ENCODE results near the gene RASD2. TPM values are rescaled to one million over a fixed set of nuclear protein-coding genes. Genes with fewer than 3 reads are reported as not detected.

The RASD2 gene
- polyA plus RNA-seq, 4 donors: 1.5 to 3.0 (median 2.0) TPM

DNA sequence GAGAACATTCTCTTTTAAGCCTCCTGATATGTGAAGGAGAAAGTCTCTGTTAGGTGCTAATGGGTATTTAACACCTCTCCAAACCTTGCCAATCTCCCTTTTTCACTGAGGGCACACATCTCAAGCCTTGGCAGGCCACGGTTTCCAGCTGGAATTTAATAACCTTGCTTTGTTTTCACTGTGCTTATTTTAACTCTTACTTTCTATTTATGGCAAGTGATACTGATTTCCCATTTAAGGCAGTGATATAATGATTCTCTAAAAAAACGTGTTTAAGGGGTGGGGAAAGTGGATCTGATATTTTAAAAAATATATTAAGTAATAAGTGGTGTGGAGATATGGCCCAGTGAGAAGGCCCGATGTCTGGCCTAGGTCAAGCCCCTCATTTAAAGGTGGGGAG, 1.1 kb upstream of the RASD2 start:
- DNase-seq (ENCODE audit: low read depth in 4 of 4, low spot score in 3 of 4): no peak

DNA sequence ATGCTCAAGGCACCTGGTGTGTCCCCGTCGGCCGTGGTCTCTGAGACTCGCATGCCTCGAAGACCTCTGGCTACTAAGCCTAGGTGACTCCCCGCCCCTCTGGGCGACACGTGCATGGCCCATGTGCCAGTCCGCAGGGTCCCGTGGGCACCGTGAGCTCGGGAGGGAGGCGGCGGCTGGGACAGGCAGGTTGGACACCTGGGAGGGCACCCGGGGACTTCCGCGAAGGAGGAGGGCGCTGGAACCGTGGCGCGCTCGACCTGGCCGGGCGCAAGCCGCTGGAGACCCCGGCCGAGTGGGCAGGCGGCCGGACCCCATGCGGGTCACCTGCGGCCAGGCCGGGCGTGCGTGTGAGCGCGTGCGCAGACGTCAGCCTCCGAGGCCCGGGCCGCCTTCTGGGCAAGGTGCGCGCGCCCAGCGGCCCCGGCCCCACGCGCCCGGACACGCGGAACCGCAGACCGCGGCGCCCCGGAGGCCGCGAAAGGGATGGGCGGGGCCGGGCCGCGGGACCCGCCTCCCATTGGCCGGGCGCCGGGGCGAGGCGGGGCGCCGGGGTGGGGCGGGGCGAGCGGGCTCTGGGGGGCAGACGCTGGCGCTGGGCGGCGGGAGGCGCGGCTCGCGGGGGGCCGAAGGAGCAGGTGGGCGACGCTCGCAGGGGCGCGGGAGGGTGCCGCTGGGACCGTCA, 579 bp upstream of the RASD2 start:
- DNase-seq (ENCODE audit: low read depth in 4 of 4, low spot score in 3 of 4): no peak

DNA sequence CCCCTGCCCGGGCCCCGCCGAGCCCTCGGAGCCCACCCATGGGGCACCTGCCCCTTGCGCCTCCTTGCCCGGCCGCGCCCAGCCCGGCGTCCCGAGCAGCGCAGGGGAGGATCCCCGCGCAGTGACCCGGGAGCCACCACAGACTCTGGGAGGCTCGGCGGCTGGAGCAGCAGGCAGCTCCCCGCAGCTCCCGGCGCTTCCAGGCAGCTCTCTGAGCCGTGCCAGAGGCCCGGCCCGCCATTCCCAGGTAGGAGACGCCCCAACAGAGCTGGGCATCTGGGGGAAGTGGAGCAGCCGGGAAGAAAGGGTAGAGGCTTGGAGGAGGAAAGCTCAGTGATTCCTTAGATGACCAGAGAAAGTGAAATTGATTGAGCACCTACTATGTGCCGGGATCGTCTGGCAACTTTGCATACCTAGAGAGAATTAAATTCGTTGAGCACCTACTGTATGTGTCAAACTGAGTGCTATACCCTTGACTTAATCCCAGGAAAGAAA, 670 bp downstream of the RASD2 start:
- DNase-seq (ENCODE audit: low read depth in 4 of 4, low spot score in 3 of 4): no peak

DNA sequence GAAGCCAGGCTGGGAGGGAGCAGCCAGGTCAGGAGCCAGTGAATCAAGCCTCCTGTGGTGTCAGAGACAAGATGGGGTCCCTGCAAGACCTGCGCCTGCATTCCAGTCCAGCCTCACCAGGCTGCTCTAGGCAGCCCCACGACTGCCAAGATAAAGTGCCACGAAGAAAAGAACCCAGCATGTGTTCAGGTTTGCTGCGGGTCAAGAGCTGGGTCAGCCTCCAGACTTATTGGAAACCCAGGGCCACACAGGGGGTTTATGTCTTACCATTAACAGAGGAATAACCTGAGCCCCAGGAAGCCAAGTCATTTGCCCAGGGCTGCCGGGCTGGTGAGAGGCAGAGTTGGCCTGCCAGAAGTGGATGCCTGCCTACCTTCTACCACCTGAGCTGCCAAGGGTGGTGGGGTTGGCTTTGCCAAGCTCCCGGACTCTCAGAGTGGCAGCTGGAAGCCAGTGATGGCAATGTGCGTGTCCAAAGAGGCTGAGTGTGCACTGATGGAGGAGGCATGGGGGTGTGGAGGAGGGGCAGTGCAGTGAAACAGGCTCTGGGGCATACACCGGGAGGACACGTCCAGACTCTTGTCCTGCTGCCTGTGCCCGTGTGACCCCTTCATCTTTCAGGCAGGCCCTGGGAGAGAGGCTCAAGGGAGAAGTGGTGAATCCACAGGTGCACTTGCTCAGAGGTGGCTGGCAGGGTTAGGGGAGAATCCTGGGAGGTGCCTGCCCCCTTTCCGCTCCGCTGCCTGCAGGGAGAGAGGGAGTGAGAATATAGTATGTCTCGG, 1.7 kb downstream of the RASD2 start:
- DNase-seq (ENCODE audit: low read depth in 4 of 4, low spot score in 3 of 4): no peak

DNA sequence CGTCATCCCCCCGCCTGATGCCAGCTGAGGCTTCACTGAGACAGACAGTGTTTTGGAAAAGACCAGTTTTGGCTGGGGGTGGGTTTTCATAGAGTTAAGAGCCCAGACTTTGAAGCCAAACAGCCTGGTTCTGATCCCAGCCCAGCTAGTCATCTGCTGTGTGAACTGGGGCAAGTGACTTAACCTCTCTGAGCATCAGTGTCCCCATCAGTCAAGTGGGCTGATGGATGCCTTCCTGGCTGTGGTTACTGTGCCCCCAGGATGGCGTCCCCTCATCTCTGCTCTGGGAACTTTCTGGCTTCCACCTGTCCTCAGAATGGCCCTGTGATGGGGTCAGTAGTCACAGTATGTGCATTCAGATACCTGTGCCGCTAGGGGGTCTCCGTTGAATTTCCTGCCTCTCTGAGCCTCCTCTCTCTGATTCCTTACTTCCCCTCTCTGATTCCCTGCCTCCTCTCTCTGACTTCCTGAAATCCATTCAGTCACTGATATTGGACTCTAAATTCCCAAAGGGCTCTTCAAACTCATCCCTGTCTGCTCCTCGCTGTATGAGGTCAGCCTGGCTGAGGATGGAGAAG, 2.4 kb downstream of the RASD2 start:
- no peak for DNase-seq (ENCODE audit: low read depth in 4 of 4, low spot score in 3 of 4)

DNA sequence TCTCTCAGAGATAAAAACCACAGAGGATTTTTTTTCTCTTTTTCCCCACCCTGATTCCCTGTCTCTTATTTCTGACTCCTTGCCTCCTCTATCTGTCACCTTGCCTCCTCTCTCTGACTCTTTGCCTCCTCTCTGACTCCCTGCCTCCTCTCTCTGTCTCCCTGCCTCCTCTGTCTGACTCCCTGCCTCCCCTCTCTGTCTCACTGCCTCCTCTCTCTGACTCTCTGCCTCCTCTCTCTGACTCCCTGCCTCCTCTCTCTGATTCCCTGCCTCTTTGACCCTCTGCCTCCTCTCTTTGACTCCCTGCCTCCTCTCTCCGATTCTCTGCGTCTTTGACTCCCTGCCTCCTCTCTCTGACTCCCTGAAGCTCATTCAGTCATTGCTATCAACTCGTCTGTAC, 3.1 kb downstream of the RASD2 start:
- DNase-seq (ENCODE audit: low read depth in 4 of 4, low spot score in 3 of 4): no peak

DNA sequence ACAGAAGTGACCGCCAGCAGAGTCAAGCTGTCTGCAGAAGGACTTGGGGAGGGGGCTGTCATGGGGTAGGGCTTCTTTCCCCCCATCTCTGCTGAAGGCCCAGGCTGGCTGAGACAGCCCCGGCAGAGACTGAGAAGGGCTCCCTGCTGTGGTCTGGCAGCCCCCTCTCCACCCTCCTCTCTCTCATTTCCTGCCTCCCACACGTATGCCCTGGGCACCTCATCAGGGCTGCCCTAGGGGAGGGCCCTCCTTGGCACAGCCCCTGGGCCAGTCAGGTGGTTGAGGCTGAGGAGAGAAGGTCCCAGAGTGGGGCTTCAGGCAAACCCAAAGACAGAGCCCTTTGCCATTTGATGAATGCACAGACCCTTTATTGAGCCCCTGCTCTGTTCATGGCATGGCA, 3.6 kb downstream of the RASD2 start:
- DNase-seq (ENCODE audit: low read depth in 4 of 4, low spot score in 3 of 4): no peak

DNA sequence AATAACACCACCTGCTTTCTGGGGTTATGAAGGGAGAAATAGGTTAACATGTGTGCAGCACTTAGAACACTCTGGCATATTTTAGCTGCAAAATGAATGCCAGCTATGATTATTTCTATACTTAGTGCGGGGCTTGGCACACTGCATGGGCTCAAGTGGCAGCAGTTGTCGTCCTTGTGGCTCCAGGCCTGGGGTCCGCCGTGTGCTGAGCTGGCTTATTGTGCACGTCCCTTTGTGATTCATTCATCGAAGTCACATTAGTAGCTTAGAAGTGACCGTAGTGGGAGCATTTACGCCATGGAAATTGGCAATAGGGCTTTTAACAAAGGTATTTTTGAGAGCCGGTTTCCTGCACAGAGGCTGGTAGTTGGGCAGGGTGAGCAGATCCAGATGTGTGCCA, 4.2 kb downstream of the RASD2 start:
- DNase-seq (ENCODE audit: low read depth in 4 of 4, low spot score in 3 of 4): no peak

DNA sequence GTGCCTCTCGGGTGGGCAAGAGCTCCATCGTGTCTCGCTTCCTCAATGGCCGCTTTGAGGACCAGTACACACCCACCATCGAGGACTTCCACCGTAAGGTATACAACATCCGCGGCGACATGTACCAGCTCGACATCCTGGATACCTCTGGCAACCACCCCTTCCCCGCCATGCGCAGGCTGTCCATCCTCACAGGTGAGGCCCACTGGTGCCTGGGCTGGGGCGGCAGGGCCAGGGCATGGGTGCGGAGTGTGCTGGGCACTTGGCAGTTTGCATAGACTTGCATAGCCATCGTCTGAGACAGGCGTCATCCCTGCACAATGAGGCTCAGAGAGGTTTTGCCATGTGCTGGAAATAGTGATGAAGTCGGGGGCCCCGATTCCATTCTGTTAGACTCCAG, 6.3 kb downstream of the RASD2 start:
- no peak for DNase-seq (ENCODE audit: low read depth in 4 of 4, low spot score in 3 of 4)

DNA sequence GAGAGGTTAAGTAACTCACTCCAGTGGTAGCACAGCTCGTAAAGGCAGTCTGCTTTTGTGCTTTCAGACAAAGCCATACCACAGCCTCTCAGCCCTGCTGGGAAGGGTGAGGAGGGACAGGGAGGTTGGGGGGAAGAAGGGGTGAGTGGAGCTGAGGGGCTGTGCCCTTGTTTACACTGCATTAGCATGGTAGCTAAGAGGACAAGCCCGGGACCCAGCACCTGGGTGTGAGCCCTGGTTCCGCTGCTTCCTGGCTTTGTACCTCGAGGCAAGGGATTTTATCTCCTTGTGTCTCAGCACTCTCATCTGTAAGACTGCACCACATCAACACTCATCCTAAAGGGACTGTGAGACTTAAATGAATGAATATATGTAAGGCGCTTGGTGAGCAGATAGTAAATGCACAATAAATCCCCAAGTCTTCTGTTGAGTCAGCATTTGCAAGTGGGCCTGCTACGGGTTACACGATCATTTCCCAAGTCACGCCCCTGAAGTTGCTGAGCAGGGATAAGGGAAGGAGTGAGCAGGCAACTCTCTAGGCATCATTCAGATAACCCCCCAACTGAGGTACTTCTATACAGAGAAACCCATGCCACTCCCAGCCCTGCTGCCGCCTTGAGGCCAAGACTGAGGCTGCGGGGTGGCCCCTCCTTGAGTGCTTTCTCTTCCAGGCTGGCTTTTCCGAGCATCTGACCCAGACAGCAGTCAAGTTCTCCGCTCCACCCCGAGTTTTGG, 7.5 kb downstream of the RASD2 start:
- no peak for DNase-seq (ENCODE audit: low read depth in 4 of 4, low spot score in 3 of 4)

DNA sequence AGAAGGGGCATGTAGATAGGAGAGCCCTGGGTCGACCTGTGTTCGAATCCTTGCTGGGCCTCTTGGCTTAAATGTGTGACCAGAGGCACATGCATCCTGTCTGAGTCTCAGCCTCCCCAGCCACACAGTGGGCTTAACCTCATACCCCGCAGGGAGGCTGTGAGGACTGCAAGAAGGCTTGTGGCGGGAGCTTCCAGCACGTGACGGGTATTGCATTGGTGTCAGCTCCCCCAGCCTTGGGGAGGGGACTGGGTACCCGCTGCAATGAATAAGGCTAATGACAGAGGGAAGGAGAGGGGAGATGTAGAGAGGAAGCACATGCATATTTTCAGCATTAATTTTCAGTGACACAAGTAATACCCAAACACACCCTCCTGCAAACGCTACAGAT, 8.1 kb downstream of the RASD2 start:
- no peak for DNase-seq (ENCODE audit: low read depth in 4 of 4, low spot score in 3 of 4)

DNA sequence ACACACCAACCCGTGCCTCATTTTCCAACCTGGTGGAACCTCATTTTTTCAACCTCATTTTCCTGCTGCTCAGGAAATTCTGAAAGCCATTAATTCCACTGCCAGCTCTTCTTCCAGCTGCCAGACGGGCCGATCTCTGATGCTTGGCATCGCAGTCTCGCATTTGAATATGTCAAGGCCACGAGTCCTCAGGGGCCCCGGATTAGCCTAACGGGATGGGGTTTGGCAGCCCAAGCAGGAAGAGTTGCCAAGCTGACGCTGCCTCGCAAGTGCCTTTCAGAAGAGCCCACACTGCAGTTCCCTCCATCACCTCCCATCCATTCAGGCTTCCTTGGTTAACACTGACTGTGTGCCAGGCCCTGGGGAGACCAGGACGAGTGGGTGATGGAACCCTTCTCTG, 8.7 kb downstream of the RASD2 start:
- no peak for DNase-seq (ENCODE audit: low read depth in 4 of 4, low spot score in 3 of 4)

DNA sequence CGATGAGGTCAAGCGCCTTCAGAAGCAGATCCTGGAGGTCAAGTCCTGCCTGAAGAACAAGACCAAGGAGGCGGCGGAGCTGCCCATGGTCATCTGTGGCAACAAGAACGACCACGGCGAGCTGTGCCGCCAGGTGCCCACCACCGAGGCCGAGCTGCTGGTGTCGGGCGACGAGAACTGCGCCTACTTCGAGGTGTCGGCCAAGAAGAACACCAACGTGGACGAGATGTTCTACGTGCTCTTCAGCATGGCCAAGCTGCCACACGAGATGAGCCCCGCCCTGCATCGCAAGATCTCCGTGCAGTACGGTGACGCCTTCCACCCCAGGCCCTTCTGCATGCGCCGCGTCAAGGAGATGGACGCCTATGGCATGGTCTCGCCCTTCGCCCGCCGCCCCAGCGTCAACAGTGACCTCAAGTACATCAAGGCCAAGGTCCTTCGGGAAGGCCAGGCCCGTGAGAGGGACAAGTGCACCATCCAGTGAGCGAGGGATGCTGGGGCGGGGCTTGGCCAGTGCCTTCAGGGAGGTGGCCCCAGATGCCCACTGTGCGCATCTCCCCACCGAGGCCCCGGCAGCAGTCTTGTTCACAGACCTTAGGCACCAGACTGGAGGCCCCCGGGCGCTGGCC, 11.0 kb downstream of the RASD2 start:
- no peak for DNase-seq (ENCODE audit: low read depth in 4 of 4, low spot score in 3 of 4)

DNA sequence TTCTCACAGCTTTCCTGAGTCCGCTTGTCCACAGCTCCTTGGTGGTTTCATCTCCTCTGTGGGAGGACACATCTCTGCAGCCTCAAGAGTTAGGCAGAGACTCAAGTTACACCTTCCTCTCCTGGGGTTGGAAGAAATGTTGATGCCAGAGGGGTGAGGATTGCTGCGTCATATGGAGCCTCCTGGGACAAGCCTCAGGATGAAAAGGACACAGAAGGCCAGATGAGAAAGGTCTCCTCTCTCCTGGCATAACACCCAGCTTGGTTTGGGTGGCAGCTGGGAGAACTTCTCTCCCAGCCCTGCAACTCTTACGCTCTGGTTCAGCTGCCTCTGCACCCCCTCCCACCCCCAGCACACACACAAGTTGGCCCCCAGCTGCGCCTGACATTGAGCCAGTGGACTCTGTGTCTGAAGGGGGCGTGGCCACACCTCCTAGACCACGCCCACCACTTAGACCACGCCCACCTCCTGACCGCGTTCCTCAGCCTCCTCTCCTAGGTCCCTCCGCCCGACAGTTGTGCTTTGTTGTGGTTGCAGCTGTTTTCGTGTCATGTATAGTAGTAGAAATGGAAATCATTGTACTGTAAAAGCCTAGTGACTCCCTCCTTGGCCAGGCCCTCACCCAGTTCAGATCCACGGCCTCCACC, 11.7 kb downstream of the RASD2 start:
- DNase-seq (ENCODE audit: low read depth in 4 of 4, low spot score in 3 of 4): no peak

DNA sequence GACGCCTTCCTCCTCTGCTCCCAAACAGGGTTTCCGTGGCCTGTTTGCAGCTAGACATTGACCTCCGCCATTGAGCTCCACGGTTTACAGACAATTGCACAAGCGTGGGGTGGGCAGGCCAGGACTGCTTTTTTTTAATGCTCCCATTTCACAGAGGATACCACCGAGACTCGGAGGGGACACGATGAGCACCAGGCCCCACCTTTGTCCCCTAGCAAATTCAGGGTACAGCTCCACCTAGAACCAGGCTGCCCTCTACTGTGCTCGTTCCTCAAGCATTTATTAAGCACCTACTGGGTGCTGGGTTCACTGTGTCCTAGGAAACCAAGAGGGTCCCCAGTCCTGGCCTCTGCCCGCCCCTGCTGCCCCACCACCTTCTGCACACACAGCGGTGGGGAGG, 12.2 kb downstream of the RASD2 start:
- DNase-seq (ENCODE audit: low read depth in 4 of 4, low spot score in 3 of 4): no peak

DNA sequence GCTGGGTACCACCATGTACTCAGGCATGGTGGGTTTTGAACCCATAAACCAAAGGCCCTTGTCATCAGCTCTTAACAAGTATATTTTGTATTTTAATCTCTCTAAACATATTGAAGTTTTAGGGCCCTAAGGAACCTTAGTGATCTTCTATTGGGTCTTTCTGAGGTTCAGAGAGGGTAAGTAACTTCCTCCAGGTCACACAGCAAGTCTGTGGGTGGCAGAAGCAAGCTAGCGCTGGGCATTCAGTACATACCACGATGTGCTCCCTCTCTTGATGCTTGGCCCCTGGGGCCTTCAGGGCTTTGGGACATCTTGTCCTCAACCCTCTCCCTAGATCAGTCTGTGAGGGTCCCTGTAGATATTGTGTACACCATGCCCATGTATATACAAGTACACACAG, 12.7 kb downstream of the RASD2 start:
- DNase-seq (ENCODE audit: low read depth in 4 of 4, low spot score in 3 of 4): no peak

DNA sequence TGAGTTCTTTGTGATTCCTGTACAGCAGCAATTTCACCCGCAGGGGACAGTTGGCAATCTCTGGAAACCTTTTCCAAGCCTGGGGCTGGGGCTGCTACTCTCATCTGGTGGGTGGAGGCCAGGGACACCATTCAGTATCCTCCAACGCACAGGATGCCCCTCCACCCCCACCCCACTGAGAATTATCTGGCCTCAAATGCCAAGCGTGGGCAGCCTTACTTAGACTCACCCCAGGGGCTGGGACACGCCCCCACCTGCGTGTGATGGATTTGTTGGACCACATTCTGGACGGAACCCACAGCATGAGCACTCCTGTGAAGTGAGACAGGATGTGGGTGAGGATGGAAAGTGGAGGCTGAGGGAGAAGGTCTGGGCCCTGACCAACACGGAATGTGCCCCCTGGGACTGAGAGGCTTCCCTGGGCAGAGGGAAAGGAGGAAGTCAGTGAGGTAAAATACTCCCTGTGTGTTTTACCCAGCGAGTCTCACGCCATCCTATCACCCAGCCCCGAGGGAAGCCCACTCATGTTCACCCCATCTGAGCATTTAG, 13.7 kb downstream of the RASD2 start:
- DNase-seq (ENCODE audit: low read depth in 4 of 4, low spot score in 3 of 4): no peak

DNA sequence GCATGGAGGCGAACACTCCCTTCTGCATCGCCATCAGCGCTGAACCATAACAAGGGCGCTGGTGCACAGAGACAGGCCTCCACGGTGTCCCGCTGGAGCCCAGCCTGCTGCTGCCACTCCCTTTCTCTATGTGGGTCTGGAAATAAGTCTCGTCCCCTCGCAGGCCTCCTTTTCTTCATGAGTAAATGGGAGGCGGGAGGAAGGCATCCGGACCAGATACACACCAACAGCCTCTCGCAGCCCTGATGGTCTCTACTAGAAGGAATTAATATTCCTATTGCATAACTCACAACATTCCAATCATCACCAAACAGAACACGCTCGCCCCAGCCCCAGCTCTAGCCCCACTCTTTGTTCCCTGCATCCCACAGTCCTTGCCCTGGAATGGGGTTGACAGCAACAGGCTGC, 14.9 kb downstream of the RASD2 start:
- no peak for DNase-seq (ENCODE audit: low read depth in 4 of 4, low spot score in 3 of 4)

DNA sequence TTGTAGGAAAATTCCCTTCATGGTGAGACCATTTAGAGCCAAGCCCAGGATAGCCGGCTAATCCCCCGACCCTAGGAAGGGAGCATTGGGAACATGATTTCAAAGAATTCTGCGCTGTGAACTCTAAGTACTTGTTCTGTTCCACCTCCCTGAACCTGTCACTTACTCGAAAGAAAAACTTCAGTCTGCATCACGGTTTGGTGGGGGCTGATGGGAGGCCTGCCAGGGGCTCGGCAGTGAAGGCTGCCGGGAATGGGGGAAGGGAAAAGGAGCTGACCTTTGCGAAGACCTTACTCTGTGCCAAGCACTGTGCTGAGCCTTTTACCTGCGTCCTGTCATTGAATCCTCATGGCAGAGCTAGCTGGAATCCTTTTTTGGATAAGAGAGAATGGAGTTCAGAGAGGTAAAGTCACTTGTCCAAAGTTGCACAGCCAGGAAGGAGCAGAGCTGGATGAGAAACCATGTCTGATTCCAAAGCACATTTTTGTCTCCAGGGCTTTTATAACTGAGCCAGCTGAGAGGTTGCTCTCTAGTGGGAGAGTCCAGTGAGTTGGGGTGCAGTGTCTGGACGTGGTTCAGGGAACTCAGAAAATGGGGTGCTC, 15.4 kb downstream of the RASD2 start:
- DNase-seq (ENCODE audit: low read depth in 4 of 4, low spot score in 3 of 4): no peak

DNA sequence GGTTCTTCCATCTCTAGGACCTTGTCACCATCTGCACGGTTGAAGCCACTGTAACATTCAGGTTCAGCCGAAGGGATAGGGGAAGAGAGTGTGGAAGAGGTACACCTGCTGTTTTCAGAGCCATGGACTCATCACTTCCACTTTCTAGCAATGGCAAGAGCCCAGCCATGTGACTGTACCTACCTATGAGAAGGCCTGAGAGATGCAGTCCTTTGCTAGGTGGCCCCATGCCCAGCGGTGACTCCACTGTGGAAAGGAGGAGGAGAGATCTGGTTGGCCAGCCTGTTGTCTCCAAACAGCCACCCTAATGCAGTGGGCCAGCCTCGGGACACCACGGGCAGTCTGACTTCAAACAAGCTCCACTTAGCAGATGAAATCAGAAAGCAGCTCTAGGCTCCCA, 16.0 kb downstream of the RASD2 start:
- DNase-seq (ENCODE audit: low read depth in 4 of 4, low spot score in 3 of 4): no peak

Measured in left renal pelvis (tissue), 4 donors.